ENCODE results near the gene WDR64.

WDR64 gene

DNA sequence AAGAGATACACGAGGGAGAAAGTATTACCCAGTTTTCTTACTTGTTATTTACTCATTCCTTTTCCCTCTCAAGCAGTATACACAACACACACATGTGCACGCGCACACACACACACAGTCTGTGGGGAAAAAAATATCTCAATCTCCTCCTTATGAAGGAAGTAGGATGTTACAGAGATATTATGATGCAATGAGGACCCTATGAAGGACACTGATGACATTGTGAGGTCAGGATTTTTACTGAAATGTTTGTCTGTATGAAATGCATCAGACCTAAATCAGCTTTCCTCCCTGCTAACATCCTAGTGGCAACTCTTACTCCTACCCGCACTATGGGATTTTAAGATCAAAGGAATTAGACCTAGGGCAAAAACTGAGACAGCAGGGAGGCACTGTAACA, at the start of gene WDR64:
TSS of gene WDR64 (plus strand) at position 270 of the 400 bp plus-strand sequence. CDS start 204 bp downstream, outside the sequence.
- DNase-seq (ENCODE audit: low read depth) = no peak
- no peak within 1 kb of the TSS for H3K4me3 ChIP-seq (ENCODE audit: low read depth, low read length)
- TF ChIP-seq, protein P1, sequence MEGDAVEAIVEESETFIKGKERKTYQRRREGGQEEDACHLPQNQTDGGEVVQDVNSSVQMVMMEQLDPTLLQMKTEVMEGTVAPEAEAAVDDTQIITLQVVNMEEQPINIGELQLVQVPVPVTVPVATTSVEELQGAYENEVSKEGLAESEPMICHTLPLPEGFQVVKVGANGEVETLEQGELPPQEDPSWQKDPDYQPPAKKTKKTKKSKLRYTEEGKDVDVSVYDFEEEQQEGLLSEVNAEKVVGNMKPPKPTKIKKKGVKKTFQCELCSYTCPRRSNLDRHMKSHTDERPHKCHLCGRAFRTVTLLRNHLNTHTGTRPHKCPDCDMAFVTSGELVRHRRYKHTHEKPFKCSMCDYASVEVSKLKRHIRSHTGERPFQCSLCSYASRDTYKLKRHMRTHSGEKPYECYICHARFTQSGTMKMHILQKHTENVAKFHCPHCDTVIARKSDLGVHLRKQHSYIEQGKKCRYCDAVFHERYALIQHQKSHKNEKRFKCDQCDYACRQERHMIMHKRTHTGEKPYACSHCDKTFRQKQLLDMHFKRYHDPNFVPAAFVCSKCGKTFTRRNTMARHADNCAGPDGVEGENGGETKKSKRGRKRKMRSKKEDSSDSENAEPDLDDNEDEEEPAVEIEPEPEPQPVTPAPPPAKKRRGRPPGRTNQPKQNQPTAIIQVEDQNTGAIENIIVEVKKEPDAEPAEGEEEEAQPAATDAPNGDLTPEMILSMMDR (IDR thresholded peaks at IDR 0.05; ENCODE audit: low read depth, low read length, missing control alignments) = no peak

DNA sequence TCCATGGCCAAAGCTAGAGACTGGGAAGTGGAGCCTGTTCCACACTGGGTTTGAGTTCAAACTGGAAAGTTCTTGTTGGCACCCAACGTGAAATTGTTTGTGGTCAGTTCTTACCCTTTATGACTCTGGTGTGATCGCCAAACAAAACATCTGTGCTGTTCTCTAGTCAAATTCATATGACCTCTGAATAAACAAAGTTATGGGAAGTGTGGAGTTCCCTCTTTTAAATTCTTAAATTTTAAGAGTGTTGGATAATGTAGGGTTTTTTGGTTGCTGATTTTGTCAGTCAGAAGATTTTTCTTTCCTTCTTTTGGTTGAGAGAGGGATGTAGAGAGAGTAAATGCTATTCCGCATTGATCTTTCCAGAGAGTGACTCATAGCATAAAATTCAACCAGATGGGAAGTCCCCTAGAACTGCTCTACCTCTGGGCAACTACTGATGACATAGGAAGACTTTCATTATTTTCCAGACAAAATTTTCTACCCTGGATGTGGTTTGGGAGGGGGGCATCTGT, 48.3 kb upstream of the WDR64 start:
- TF ChIP-seq, protein P1 (IDR thresholded peaks at IDR 0.05; ENCODE audit: low read depth, low read length, missing control alignments) = no peak
- DNase-seq (ENCODE audit: low read depth) = no peak
- H3K4me3 ChIP-seq (ENCODE audit: low read depth, low read length) = no peak overlapping the region

DNA sequence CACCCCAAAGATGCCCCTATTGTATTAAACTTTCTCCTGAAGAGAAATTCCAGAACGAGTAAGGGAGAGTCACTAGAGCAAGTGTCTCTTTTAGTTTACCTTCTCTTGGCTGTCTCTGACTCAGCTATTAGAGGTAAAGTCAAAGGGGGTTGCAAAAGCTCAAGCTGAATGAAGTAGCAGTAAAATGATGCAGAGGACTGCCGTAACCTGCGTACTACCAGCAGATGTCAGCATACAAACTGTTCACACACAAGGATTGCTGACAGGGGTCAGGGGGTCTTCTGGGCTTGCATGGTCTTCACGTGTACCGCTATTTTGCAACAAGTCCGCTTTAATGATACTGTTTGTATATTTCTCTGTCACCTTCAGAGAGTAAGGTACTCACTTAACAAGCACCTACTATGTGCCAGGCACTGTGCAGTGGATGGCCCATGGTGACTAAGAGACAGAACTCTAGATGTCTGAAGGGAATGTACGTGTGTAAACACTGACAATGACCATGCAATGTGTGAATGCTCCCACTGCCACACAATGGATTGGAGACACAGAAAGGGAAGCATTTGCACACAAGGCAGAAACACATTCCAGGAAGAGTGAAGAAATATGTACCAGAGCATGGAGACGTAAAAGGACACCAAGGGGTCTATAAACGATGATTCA, 46.8 kb upstream of the WDR64 start:
- no peak overlapping the region for H3K4me3 ChIP-seq (ENCODE audit: low read depth, low read length)
- no peak for DNase-seq (ENCODE audit: low read depth)
- TF ChIP-seq, protein P1 (IDR thresholded peaks at IDR 0.05; ENCODE audit: low read depth, low read length, missing control alignments) = peak; percentile 20

DNA sequence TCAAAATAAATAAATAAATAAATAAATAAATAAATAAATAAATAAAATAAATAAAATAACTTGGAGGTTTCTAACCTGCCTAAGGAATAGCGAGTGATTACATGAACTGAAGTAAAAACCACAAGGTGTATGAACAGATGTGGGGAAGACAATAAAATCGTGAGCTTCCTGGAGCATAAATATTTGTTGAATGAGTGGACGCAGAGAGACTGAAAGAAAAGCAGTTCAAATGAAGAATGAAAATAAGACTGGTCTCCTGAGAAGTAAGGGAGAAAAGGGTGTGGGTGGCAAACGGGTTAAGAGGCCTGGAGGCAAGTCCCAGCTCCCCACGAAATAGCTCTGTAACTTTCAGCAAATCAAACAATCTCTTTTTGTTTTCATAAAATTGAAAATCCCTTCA, 45.5 kb upstream of the WDR64 start:
- DNase-seq (ENCODE audit: low read depth) = no peak
- TF ChIP-seq, protein P1 (IDR thresholded peaks at IDR 0.05; ENCODE audit: low read depth, low read length, missing control alignments) = no peak
- H3K4me3 ChIP-seq (ENCODE audit: low read depth, low read length) = no peak overlapping the region

DNA sequence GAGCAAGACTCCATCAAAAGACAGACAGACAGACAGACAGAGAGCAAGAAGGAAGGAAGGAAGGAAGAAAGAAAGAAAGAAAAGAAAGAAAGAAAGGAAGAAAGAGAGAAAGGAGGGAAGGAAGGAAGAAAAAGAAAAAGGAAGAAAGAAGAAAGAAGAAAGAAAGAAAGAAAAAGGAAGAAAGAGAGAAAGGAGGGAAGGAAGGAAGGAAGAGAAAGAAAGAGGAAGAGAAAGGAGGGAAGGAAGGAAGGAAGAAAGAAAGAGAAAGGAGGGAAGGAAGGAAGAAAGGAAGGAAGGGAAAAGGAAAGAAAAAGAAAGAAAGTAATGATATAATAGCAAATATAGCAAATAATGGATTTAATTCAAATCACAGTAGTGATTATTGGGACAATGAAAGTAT, 44.6 kb upstream of the WDR64 start:
- no peak overlapping the region for H3K4me3 ChIP-seq (ENCODE audit: low read depth, low read length)
- no peak for DNase-seq (ENCODE audit: low read depth)
- TF ChIP-seq, protein P1 (IDR thresholded peaks at IDR 0.05; ENCODE audit: low read depth, low read length, missing control alignments) = no peak

DNA sequence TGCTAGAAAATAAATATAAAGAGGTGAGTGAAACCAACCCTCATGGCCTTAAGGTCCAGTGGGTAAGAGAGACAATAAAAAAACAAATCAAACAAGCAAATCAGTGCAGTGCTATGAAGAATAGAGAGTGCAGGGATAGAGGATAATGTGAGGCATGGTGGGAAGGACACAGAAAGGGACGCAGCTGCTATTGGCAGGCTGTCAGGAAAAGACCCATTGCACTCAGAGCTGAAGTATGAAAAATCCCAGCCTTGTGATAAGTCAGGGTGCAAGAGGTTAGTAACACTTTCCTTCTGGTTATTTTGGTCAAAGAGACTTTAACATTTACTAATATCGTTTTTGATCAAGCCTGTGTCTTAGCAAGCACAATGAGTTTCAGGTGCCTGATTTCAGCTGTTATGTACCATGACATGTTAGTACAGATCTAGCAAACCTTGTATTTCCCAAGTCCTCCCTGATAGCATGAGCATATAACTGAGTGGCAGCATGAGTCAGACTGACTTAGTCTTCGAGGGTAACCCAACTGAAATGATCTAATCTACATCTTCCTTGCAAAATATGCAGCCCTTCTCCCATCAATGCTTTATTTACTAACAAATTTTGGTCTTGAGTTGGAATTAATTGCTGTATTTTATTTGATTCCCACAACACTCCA, 43.6 kb upstream of the WDR64 start:
- TF ChIP-seq, protein P1 (IDR thresholded peaks at IDR 0.05; ENCODE audit: low read depth, low read length, missing control alignments) = no peak
- DNase-seq (ENCODE audit: low read depth) = no peak
- no peak overlapping the region for H3K4me3 ChIP-seq (ENCODE audit: low read depth, low read length)
